MCF 10A (cell line): Measurements from ENCODE around the gene TUT4. TPM values are rescaled to one million over a fixed set of nuclear protein-coding genes. Genes with fewer than 3 reads are reported as not detected.

ENCODE experiments used
- BruUV-seq: library from RNA; stranded (reverse); fragments of 400-500 nt; replicated peaks from 2 replicates; lab custom pipeline; 2021; lab: Mats Ljungman, UMichigan
- CTCF ChIA-PET: fragments of 300-600 bp; sonication (Branson Sonifier 250); formaldehyde crosslinking; extraction: SDS; loops from one replicate; lab custom pipeline; 2021; ENCODE audit warnings: antibody characterized with exemption, inconsistent platforms; lab: Yijun Ruan, JAX
- POLR2A ChIA-PET: fragments of 300-600, 350-650 bp; sonication (Branson Sonifier 250); formaldehyde crosslinking; extraction: SDS; loops from one replicate; lab custom pipeline; 2020; ENCODE audit warnings: antibody characterized with exemption, inconsistent platforms; lab: Yijun Ruan, JAX
- DNase-seq: peaks from one replicate; pipeline ENCODE4 v3.0.0-alpha.2; 2018; ENCODE audit not compliant: unreplicated experiment
- H3K27ac Mint-ChIP-seq: one replicate; pipeline ENCODE4 v1.8.0; 2022; ENCODE audit warnings: mild to moderate bottlenecking, low read depth, mixed read lengths; ENCODE audit not compliant: unreplicated experiment
- H3K27me3 Mint-ChIP-seq: one replicate; pipeline ENCODE4 v1.8.0; 2022; ENCODE audit warnings: mixed read lengths; ENCODE audit not compliant: insufficient read depth, unreplicated experiment
- H3K36me3 Mint-ChIP-seq: one replicate; pipeline ENCODE4 v1.8.0; 2022; ENCODE audit warnings: mild to moderate bottlenecking, moderate library complexity, mixed read lengths; ENCODE audit not compliant: insufficient read depth, unreplicated experiment
- H3K4me1 Mint-ChIP-seq: one replicate; pipeline ENCODE4 v1.8.0; 2022; ENCODE audit warnings: mixed read lengths; ENCODE audit not compliant: insufficient read depth, unreplicated experiment
- H3K4me3 Mint-ChIP-seq: one replicate; pipeline ENCODE4 v1.8.0; 2022; ENCODE audit warnings: mild to moderate bottlenecking, moderate library complexity, mixed read lengths; ENCODE audit not compliant: unreplicated experiment
- H3K9me3 Mint-ChIP-seq: one replicate; pipeline ENCODE4 v1.8.0; 2022; ENCODE audit warnings: mixed read lengths; ENCODE audit not compliant: unreplicated experiment
- CTCF ChIP-seq: fragments of 200-600 bp; IDR thresholded peaks from one replicate; pipeline ENCODE4 v1.8.0; 2022; ENCODE audit warnings: antibody characterized with exemption, mild to moderate bottlenecking; ENCODE audit not compliant: unreplicated experiment
- intact Hi-C: fragments of 100-400 bp; cut with micrococcal nuclease; formaldehyde crosslinking; loops from 2 replicates; pipeline ENCODE4 v1.14.1; 2022
- total RNA-seq: library from RNA; stranded (reverse); gene quantifications from 2 replicates; pipeline ENCODE4 v1.2.3, GENCODE V29; 2022

Gene TUT4
- total RNA-seq, 1 experiment from 2014 or later, result 90.7 TPM

- Mint-ChIP-seq H3K36me3 (no peaks in the 10 kb centered on the region), H3K4me3 (no peak overlapping the region)
Measured at GRCh38 chr1:52597912-52598311, 45.0 kb upstream of the TUT4 start.

GRCh38 chr1:52595061-52595460 is 42.2 kb upstream of the TUT4 start:
- Mint-ChIP-seq H3K9me3 (no peaks in the 10 kb centered on the region), H3K27me3 (no peaks in the 10 kb centered on the region), H3K27ac (no peak overlapping the region), H3K4me3 (no peak overlapping the region), H3K36me3 (no peaks in the 10 kb centered on the region), H3K4me1 (no peaks in the 10 kb centered on the region)
- CTCF ChIA-PET, result no interaction called here
- DNase-seq, result no peak
- TF ChIP-seq CTCF, result no peak
- POLR2A ChIA-PET, result interaction anchor here (1.5 kb wide), 1 partner anchor 18 kb away, joined by 3 read pairs; no protein-coding TSS in a partner anchor
- no TSS peak for BruUV-seq
- intact Hi-C loops, result no loop called here

More at GRCh38 chr1:52597912-52598311, 45.0 kb upstream of the TUT4 start:
- H3K27ac Mint-ChIP-seq, result no peak overlapping the region
- intact Hi-C loops, result no loop called here
- H3K4me1 Mint-ChIP-seq, result no peaks in the 10 kb centered on the region
- CTCF ChIA-PET, result no interaction called here
- POLR2A ChIA-PET, result no interaction called here
- no peaks in the 10 kb centered on the region for H3K9me3 Mint-ChIP-seq
- BruUV-seq, result no TSS peak
- no peak for TF ChIP-seq CTCF
- DNase-seq, result no peak
- no peaks in the 10 kb centered on the region for H3K27me3 Mint-ChIP-seq

GRCh38 chr1:52593495-52593894 is 40.6 kb upstream of the TUT4 start:
- no TSS peak for BruUV-seq
- no peaks in the 10 kb centered on the region for H3K36me3 Mint-ChIP-seq
- H3K4me1 Mint-ChIP-seq, result no peaks in the 10 kb centered on the region
- intact Hi-C loops, result no loop called here
- CTCF ChIA-PET, result interaction anchor here (0.5 to 0.7 kb wide), 2 partner anchors 80 to 545 kb away, joined by 3 read pairs; no protein-coding TSS in a partner anchor
- DNase-seq, result no peak
- POLR2A ChIA-PET, result interaction anchor here (0.8 to 1.6 kb wide), 7 partner anchors 11 to 43 kb away, joined by 3 to 6 read pairs (median 3); partner anchors contain the start of gene TUT4
- no peak overlapping the region for H3K27ac Mint-ChIP-seq
- no peaks in the 10 kb centered on the region for H3K9me3 Mint-ChIP-seq
- no peak for TF ChIP-seq CTCF
- H3K27me3 Mint-ChIP-seq, result no peaks in the 10 kb centered on the region
- H3K4me3 Mint-ChIP-seq, result no peak overlapping the region

GRCh38 chr1:52592637-52593323 is 39.9 kb upstream of the TUT4 start:
- ChIA-PET CTCF (interaction anchor here (0.5 kb wide), 1 partner anchor 545 kb away, joined by 3 read pairs; no protein-coding TSS in a partner anchor), POLR2A (interaction anchor here (1.0 to 1.6 kb wide), 6 partner anchors 12 to 44 kb away, joined by 3 to 6 read pairs (median 3); no protein-coding TSS in a partner anchor)
- Mint-ChIP-seq H3K9me3 (no peaks in the 10 kb centered on the region), H3K4me1 (no peaks in the 10 kb centered on the region), H3K4me3 (no peak overlapping the region), H3K27me3 (no peaks in the 10 kb centered on the region), H3K27ac (no peak overlapping the region), H3K36me3 (no peaks in the 10 kb centered on the region)
- intact Hi-C loops, result no loop called here
- TF ChIP-seq CTCF, result no peak
- DNase-seq, result no peak
- BruUV-seq, result no TSS peak
